Subcutaneous adipose tissue (tissue), 4 donors: ENCODE results near the gene XYLT1. TPM values are rescaled to one million over a fixed set of nuclear protein-coding genes. Genes with fewer than 3 reads are reported as not detected.

Source experiments
- total RNA-seq, 4 donors: library from RNA; depleted of rRNA; stranded (reverse); fragments of >200 nt; gene quantifications; one replicate each; pipeline ENCODE4 v1.1.0, GENCODE V29; 2016
- TF ChIP-seq, protein P1 (sequence below): fragments of 450-650 bp; IDR thresholded peaks from one replicate; pipeline ENCODE4 v1.5.1; 2016; ENCODE audit warnings: low read depth, mild to moderate bottlenecking, control low read depth, antibody characterized with exemption, moderate library complexity

XYLT1 gene
- total RNA-seq, 4 donors from 2014 or later, result 21.7 to 27.5 (median 26.1) TPM

DNA sequence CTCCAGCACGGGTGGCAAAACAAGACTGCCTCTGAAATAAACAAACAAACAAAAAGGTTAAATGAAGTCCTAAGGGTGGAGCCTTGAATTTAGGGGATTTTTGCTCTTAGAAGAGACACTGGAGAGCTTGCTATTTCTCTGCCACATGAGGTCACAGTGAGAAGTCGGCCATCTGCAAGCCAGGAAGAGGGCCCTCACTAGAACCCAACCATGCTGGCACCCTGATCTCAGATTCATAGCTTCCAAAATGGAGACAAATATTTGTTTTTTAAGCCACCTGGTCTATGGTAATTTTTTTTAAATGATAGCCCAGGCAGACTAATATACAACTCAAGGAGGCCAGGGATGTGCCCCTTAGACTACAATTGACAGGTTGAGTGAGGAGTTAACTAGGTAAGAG is 255.5 kb downstream of the XYLT1 start:
- TF ChIP-seq, protein P1, sequence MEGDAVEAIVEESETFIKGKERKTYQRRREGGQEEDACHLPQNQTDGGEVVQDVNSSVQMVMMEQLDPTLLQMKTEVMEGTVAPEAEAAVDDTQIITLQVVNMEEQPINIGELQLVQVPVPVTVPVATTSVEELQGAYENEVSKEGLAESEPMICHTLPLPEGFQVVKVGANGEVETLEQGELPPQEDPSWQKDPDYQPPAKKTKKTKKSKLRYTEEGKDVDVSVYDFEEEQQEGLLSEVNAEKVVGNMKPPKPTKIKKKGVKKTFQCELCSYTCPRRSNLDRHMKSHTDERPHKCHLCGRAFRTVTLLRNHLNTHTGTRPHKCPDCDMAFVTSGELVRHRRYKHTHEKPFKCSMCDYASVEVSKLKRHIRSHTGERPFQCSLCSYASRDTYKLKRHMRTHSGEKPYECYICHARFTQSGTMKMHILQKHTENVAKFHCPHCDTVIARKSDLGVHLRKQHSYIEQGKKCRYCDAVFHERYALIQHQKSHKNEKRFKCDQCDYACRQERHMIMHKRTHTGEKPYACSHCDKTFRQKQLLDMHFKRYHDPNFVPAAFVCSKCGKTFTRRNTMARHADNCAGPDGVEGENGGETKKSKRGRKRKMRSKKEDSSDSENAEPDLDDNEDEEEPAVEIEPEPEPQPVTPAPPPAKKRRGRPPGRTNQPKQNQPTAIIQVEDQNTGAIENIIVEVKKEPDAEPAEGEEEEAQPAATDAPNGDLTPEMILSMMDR, result no peak

DNA sequence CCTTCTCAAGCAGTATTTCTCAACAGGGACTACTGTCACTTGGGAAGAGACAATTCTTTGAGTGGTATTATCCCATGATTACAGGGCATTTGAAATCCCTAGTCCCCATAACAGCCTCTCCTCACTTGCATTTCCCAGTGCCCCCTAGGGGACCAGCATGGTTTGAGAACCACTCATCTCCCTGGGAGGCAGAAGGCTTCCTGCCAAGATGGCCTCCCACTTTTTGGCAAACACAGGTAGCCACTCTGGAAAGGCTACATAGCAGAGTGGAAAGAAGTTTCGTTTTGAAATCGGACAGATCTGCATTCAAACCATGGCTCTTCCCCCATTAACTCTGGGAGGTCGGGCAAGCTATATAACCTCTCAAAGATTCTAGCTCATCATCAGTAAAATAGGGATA is 256.8 kb downstream of the XYLT1 start:
- TF ChIP-seq, protein P1, result no peak

DNA sequence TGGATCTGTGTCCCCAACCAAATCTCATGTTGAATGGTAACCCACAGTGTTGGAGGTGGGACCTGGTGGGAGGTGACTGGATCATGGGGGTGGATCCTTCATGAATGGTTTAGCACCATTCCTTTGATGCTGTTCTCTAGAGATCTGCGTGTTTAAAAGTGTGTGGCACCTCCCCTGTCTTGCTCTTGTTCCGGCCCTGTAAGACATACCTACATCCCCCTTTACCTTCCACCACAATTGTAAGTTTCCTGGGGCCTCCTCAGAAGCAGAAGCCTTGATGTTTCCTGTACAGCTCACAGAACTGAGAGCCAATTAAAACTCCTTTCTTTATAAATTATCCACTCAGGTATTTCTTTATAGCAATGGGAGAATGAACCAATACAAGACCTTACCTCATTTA is 257.7 kb downstream of the XYLT1 start:
- TF ChIP-seq, protein P1, result no peak

DNA sequence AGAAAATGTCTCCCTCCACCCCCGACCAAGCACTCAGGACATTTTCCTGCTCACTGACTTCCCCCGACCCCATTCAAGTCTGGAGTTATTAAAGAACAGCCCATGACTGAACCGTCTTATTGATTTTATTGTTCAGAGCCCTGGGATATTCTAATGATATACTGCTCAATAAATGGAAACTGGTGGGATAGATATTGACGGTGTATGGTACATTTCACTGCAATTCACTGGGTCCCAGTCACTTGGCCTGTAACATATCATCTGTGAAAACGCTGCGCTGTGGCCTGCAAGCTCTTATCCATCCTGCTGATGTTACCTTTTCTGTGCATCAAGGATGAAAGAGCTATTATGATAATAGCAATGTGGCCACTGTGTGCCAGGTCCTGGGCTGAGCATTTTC is 258.2 kb downstream of the XYLT1 start:
- TF ChIP-seq, protein P1, result no peak

DNA sequence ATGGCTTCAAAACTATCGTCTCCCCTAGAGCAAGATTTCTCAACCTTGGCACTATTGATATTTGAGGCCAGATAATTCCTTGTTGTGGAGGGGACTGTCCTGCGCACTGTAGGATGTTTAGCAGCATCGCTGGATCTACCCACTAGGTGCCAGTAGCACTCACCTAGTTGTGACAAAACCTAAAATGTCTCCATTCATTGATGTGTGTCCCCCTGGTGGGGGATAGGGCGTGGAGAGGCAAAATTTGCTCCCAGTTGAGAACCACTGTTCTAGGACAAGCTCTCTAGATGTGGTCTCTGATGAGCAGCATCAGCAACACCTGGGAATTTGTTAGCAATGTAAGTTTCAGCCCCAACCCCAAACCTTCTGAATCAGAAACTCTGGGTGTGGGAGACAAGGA is 259.0 kb downstream of the XYLT1 start:
- TF ChIP-seq, protein P1, result no peak

DNA sequence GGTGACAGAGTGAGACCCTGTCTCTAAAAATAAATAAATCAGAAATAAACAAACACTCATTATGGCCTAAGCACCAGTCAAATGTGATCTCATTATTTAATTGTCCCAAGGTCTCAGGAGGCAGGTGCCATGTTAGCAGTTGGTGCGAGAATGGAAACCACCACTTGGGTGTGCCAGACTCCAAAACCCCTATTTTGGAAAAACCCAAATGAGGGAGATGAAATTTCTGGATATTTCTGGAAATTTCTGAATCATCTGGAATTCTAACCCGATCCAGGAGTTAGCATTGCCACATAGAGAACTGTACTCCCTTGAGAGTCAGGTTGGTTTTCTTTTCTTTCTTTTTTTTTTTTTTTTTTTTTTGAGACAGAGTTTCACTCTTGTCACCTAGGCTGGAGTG is 264.0 kb downstream of the XYLT1 start:
- TF ChIP-seq, protein P1, result no peak

DNA sequence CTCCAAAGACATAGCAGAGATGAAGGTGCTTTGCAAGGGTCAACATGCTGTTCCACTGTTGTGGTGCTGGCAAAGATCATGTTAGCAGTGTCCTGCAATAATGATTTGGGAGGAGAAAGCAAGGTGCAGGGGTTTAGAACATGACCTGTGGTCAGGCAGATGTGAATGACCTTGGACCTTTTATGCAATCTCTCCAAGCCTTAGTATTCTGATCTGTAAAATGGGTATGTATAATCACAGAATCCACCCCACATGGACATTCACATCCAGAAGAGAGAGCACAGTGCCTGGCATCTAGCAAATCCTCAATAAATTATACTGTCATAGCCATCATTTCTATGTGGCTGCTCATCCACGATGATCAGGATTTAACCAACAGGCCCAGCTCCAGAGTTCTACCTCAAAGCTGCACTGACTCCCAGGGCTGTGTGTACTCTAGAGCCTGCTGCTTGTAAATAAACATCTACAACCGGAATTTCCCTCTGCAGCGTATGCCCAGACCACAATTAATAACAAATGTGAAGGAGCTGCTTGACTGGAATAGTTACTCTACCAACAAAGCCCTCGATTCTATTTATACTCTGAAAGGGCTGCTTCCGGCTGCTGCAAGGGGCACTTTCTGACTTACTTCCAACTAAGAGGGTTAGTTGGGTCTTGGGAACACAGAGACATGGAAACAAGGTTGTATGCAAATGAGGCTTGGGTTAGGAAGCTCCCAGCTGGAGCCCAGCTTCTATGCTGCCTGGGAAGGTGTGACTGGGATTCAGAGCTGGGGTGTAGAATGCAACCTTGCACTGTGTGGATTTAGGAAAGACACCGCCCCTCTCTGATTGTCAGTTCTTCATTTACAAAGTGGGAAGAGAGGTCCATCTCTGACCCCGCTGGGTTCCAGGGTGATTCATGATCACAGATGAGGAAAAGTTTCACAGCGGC is 265.2 kb downstream of the XYLT1 start:
- TF ChIP-seq, protein P1, result no peak
